Bronchus fibroblast of lung (primary cell): ENCODE results near the gene PADI4. TPM values are rescaled to one million over a fixed set of nuclear protein-coding genes. Genes with fewer than 3 reads are reported as not detected.

Experiments used
- total RNA-seq: library from RNA; depleted of rRNA; stranded (reverse); fragments of >200 nt; gene quantifications from 2 replicates; pipeline ENCODE4 v1.2.3, GENCODE V29; 2015

The PADI4 gene
- total RNA-seq: not detected in 2 replicates

GRCh38 chr1:17307946-17308345, at the start of gene PADI4:
Gene PADI4 (plus strand): TSS chr1:17308197. CDS start chr1:17308223, 26 bp downstream.

DNA sequence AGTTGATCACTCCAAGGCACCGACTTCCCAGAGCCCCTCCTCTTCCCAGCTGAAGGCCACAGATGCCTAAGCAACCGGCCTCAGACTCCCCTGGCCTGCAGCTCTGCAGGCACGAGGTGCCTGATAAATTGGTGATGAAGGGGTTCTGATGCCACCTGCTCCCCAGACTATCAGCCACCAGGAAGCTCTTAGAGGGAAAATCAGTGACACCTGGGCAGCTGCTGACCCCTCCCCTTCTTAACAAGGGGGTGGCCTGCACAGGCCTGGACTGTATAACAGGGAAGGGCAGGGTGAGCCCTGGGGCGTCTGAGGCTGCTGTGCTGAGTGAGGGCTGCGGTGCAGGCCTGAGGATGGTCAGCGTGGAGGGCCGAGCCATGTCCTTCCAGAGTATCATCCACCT, 63.9 kb downstream of the PADI4 start, which contains the start of gene PADI6:
Gene PADI6 (plus strand): TSS at position 301 of the 400 bp plus-strand sequence. CDS start 50 bp downstream, at position 351.

Other genes starting within 250 kb of the PADI4 start
- under 0.01 TPM in 1 of 2 replicates, not detected in the other for gene PADI2, start 188.7 kb upstream of the PADI4 start, total RNA-seq
- not detected in 2 replicates for gene PADI1, start 103.1 kb upstream of the PADI4 start, total RNA-seq
- not detected in 2 replicates for gene PADI3, start 59.1 kb upstream of the PADI4 start, total RNA-seq
- gene PADI6, start 64.0 kb downstream of the PADI4 start, total RNA-seq: not detected in 2 replicates
- 40.6 and 45.7 TPM in 2 replicates for gene RCC2, start 131.5 kb downstream of the PADI4 start, total RNA-seq
- gene ARHGEF10L, start 231.5 kb downstream of the PADI4 start, total RNA-seq: 9.1 and 10.7 TPM in 2 replicates